ENCODE results near the gene SYNE1. TPM values are rescaled to one million over a fixed set of nuclear protein-coding genes. Genes with fewer than 3 reads are reported as not detected.

Gene SYNE1
- polyA plus RNA-seq, 1 donor from 2014 or later, result 38.5 TPM

DNA sequence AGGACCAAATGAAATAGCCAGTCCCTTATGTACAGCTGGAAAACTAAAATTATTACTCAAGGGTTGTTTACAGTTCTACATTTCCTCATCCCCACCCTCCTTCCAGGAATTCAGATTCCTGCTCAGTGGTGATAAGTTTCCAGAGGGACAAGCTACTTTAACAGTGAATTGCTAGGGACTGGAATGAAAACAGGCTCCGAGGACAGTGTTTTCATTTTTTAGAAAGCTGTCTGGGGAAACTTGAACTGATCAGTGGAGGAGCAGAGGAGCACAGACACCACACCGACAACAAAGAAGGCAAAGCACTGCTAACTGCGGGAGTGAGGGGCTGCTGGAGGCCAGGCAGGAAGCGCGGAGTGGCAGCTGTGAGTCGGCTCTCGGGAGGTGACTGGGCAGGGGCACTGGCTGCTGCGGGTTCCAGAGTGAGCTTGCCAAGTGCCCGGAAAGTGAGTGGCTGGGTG, 507.4 kb downstream of the SYNE1 start:
- no peaks in the 10 kb centered on the region for H3K27me3 ChIP-seq (ENCODE audit: insufficient read depth, low read depth, low read length)
- TF ChIP-seq TAF1 (IDR thresholded peaks at IDR 0.05; ENCODE audit: low read depth) (no peak), EZH2 (IDR thresholded peaks at IDR 0.05; ENCODE audit: borderline replicate concordance, insufficient read depth, low read length, poor library complexity, severe bottlenecking) (no peak), EP300 (conservative IDR thresholded peaks at IDR 0.05; ENCODE audit: poor library complexity, severe bottlenecking) (no peak), SMC3 (conservative IDR thresholded peaks at IDR 0.05; ENCODE audit: poor library complexity) (no peak), RAD21 (conservative IDR thresholded peaks at IDR 0.05) (no peak), POLR2AphosphoS5 (IDR thresholded peaks at IDR 0.05) (no peak), MXI1 (conservative IDR thresholded peaks at IDR 0.05; ENCODE audit: poor library complexity, severe bottlenecking) (no peak)
- TF ChIP-seq, protein P1, sequence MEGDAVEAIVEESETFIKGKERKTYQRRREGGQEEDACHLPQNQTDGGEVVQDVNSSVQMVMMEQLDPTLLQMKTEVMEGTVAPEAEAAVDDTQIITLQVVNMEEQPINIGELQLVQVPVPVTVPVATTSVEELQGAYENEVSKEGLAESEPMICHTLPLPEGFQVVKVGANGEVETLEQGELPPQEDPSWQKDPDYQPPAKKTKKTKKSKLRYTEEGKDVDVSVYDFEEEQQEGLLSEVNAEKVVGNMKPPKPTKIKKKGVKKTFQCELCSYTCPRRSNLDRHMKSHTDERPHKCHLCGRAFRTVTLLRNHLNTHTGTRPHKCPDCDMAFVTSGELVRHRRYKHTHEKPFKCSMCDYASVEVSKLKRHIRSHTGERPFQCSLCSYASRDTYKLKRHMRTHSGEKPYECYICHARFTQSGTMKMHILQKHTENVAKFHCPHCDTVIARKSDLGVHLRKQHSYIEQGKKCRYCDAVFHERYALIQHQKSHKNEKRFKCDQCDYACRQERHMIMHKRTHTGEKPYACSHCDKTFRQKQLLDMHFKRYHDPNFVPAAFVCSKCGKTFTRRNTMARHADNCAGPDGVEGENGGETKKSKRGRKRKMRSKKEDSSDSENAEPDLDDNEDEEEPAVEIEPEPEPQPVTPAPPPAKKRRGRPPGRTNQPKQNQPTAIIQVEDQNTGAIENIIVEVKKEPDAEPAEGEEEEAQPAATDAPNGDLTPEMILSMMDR (IDR thresholded peaks at IDR 0.05; ENCODE audit: poor library complexity, severe bottlenecking), result no peak
- TF ChIP-seq, protein P2, sequence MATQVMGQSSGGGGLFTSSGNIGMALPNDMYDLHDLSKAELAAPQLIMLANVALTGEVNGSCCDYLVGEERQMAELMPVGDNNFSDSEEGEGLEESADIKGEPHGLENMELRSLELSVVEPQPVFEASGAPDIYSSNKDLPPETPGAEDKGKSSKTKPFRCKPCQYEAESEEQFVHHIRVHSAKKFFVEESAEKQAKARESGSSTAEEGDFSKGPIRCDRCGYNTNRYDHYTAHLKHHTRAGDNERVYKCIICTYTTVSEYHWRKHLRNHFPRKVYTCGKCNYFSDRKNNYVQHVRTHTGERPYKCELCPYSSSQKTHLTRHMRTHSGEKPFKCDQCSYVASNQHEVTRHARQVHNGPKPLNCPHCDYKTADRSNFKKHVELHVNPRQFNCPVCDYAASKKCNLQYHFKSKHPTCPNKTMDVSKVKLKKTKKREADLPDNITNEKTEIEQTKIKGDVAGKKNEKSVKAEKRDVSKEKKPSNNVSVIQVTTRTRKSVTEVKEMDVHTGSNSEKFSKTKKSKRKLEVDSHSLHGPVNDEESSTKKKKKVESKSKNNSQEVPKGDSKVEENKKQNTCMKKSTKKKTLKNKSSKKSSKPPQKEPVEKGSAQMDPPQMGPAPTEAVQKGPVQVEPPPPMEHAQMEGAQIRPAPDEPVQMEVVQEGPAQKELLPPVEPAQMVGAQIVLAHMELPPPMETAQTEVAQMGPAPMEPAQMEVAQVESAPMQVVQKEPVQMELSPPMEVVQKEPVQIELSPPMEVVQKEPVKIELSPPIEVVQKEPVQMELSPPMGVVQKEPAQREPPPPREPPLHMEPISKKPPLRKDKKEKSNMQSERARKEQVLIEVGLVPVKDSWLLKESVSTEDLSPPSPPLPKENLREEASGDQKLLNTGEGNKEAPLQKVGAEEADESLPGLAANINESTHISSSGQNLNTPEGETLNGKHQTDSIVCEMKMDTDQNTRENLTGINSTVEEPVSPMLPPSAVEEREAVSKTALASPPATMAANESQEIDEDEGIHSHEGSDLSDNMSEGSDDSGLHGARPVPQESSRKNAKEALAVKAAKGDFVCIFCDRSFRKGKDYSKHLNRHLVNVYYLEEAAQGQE (IDR thresholded peaks at IDR 0.05; ENCODE audit: borderline replicate concordance), result no peak
- H3K4me3 ChIP-seq (ENCODE audit: low read length), result no peak overlapping the region
- no peak overlapping the region for H3K9ac ChIP-seq (ENCODE audit: low read length)
- H3K9me2 ChIP-seq (ENCODE audit: insufficient read depth, low read length), result no peaks in the 10 kb centered on the region
- no peaks in the 10 kb centered on the region for H3K79me2 ChIP-seq (replicated peaks; ENCODE audit: insufficient read depth, low read length)
- H3K9me3 ChIP-seq (ENCODE audit: low read length), result no peaks in the 10 kb centered on the region
- H3K27ac ChIP-seq (ENCODE audit: low read length), result no peak overlapping the region
- no peak overlapping the region for H2AFZ ChIP-seq (ENCODE audit: low read depth, low read length)
- no peak overlapping the region for H3K4me2 ChIP-seq (ENCODE audit: low read length)
- H3F3A ChIP-seq (ENCODE audit: insufficient read depth, low read length, poor library complexity, severe bottlenecking), result no peaks in the 10 kb centered on the region
- H4K20me1 ChIP-seq (ENCODE audit: insufficient read depth), result no peaks in the 10 kb centered on the region
- peaks cover 24% of the 10 kb centered on the region for H3K36me3 ChIP-seq (ENCODE audit: insufficient read depth, low read length)

DNA sequence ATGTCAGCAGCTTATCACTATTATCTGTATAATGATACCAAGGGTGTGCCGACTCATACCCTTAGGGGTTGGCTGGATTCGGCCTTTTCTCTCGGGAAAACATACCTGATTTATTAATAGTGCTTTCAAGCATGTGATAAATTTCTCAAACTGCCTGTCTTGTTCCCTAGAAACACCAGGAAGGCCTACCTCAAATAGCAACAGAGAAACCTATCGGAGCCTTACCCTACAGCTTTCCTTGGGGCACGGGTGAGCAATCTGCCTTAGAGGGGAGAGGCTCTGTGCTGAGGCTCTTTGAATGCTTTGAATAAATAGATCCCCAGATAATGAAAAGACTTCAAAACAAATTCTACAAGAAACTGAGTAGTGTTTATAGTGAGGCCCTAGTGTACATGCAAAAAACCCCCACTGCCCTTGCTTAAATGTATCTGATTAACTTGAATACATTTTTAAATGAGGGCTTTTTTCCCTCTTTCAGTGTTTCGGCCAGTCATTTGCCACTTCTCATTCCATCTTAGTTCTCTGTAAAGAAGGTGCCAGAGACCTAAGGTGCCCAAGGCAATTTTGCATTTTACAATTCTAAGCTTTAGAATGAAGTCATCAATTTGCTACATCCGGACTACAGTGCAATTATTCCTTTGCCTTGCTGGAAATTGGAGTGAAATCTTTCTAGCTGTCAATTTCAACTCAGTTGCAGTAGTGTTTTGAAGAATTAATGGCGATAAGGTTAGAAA, 509.6 kb downstream of the SYNE1 start:
- Histone ChIP-seq H3K4me3 (ENCODE audit: low read length) (no peak overlapping the region), H3K9me2 (ENCODE audit: insufficient read depth, low read length) (no peaks in the 10 kb centered on the region), H3K79me2 (replicated peaks; ENCODE audit: insufficient read depth, low read length) (no peaks in the 10 kb centered on the region), H3F3A (ENCODE audit: insufficient read depth, low read length, poor library complexity, severe bottlenecking) (no peaks in the 10 kb centered on the region), H3K27me3 (ENCODE audit: insufficient read depth, low read depth, low read length) (no peaks in the 10 kb centered on the region), H3K4me2 (ENCODE audit: low read length) (no peak overlapping the region), H3K9me3 (ENCODE audit: low read length) (no peaks in the 10 kb centered on the region), H2AFZ (ENCODE audit: low read depth, low read length) (no peak overlapping the region), H4K20me1 (ENCODE audit: insufficient read depth) (no peaks in the 10 kb centered on the region), H3K36me3 (ENCODE audit: insufficient read depth, low read length) (peaks cover 14% of the 10 kb centered on the region), H3K9ac (ENCODE audit: low read length) (no peak overlapping the region), H3K27ac (ENCODE audit: low read length) (peak overlapping the region; percentile 25)
- TF ChIP-seq MXI1 (conservative IDR thresholded peaks at IDR 0.05; ENCODE audit: poor library complexity, severe bottlenecking), result no peak
- TF ChIP-seq, protein P1 (IDR thresholded peaks at IDR 0.05; ENCODE audit: poor library complexity, severe bottlenecking), result no peak
- no peak for TF ChIP-seq RAD21 (conservative IDR thresholded peaks at IDR 0.05)
- no peak for TF ChIP-seq POLR2AphosphoS5 (IDR thresholded peaks at IDR 0.05)
